Upper lobe of left lung (tissue), 4 donors: ENCODE measurements around the gene SSNA1.

Experiments used
- CTCF ChIP-seq, 6 experiments: fragments of 450-650 bp in 4 of 6; fragments of 200-600 bp in 2 of 6; sonication (generic) in 2 of 6; IDR thresholded peaks; one replicate each; pipeline ENCODE4 v1.5.1; 2016 to 2019; ENCODE audit warnings: antibody characterized with exemption in 6 of 6
- POLR2A ChIP-seq, 4 donors: fragments of 450-650 bp; IDR thresholded peaks; one replicate each; pipeline ENCODE4 v1.5.1; 2016 to 2017; ENCODE audit warnings: antibody characterized with exemption in 4 of 4, mild to moderate bottlenecking in 2 of 4
- POLR2AphosphoS5 ChIP-seq, 2 donors: sonication (generic); formaldehyde crosslinking; IDR thresholded peaks; one replicate each; pipeline ENCODE4 v1.5.1; 2017; ENCODE audit warnings: antibody characterized with exemption in 2 of 2

DNA sequence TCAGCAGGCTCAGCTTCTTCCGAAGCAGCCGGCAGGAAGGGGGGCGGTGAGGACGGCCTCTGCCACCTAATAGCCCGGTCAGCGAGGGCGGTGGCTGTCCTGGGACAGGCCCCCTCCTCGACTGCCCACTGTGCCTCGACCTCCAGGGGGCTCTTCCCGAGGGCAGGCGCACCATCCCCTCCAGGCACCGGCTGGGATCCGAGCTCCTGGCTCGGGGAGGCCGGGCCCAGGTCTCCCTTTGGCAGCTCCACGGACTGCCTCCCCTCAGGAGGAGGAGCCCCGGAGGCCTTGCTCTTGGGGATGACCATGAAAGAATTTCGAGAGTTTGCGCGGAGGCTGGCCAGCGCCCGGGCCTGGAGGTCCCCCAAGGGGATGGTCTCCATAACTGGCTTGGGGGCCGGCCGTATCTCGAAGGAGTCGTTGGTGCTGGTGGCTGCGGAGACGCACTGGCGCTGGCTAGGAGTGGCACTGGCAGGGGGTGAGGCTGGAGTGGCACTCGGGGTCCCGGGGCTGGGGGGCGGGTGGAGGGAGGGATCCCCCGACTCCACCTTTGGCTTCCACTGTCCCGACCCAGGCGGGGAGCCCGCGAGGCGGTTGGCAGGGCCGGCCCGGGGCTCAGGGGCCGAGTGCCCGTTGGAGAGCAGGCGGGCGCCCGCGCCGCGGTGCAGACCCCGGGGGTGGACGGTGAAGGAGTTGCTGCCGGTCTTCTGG is 11.1 kb downstream of the SSNA1 start:
- TF ChIP-seq POLR2AphosphoS5 (IDR thresholded peaks at IDR 0.05) (no peak), CTCF (IDR thresholded peaks at IDR 0.05) (no peak), POLR2A (IDR thresholded peaks at IDR 0.05) (no peak)
